GM21528 (cell line): ENCODE data around the gene TUBB3.
"Not testable (repeated sequence)": the region's sequence is repeated elsewhere in the genome, so short reads cannot be mapped to it uniquely, and the experiment has no call there.

Experiments
- ATAC-seq: cut with Tn5 transposase; IDR thresholded peaks from one replicate; pipeline ENCODE4 v1.9.1; 2021; ENCODE audit warnings: mild to moderate bottlenecking, moderate library complexity; ENCODE audit not compliant: unreplicated experiment, low FRiP score

Gene TUBB3

GRCh38 chr16:89915303-89916232 is 7.6 kb upstream of the TUBB3 start:
- no peak for ATAC-seq

GRCh38 chr16:89917773-89918452 is 5.2 kb upstream of the TUBB3 start:
- peak; percentile 72 for ATAC-seq

GRCh38 chr16:89918453-89919347 is 4.4 kb upstream of the TUBB3 start, which contains the start of gene MC1R:
TSS of gene MC1R (plus strand) at chr16:89918862. CDS start at chr16:89919259, 397 bp downstream.
- no peak for ATAC-seq

GRCh38 chr16:89919535-89920406 is 3.4 kb upstream of the TUBB3 start:
- no peak for ATAC-seq

- no peak for ATAC-seq
These were observed 2.4 kb upstream of the TUBB3 start for GRCh38 chr16:89920723-89921122.

- ATAC-seq: no peak
These were observed 1.9 kb upstream of the TUBB3 start for GRCh38 chr16:89921131-89921701.

GRCh38 chr16:89921702-89922476 is 1.3 kb upstream of the TUBB3 start:
- ATAC-seq: no peak

- no peak for ATAC-seq
These were observed 662 bp upstream of the TUBB3 start for GRCh38 chr16:89922477-89922883.

- ATAC-seq: no peak
These were observed 626 bp downstream of the TUBB3 start for GRCh38 chr16:89923640-89924296.

- no peak for ATAC-seq
These were observed 1.3 kb downstream of the TUBB3 start for GRCh38 chr16:89924297-89924924.

GRCh38 chr16:89924925-89925307 is 1.8 kb downstream of the TUBB3 start:
- ATAC-seq: no peak

- no peak for ATAC-seq
These were observed 2.5 kb downstream of the TUBB3 start for GRCh38 chr16:89925596-89926079.

- no peak for ATAC-seq
These were observed 8.3 kb downstream of the TUBB3 start for GRCh38 chr16:89931305-89931896.

GRCh38 chr16:89931964-89932363 is 8.8 kb downstream of the TUBB3 start:
- no peak for ATAC-seq

- ATAC-seq: not testable (repeated sequence)
These were observed 10.9 kb downstream of the TUBB3 start for GRCh38 chr16:89934019-89934418.

- ATAC-seq: no peak
These were observed 11.7 kb downstream of the TUBB3 start for GRCh38 chr16:89934611-89935553.
